Limb (tissue), 2 donors: Measurements from ENCODE around the gene AFTPH.

Source experiments
- DNase-seq, 2 donors: peaks; one replicate each; pipeline ENCODE4 v3.0.0-alpha.2; 2016; ENCODE audit errors: extremely low spot score in 2 of 2

The AFTPH gene

GRCh38 chr2:64629329-64629781, 105.2 kb downstream of the AFTPH start:
- DNase-seq: no peak

- DNase-seq: no peak
Measured at GRCh38 chr2:64629875-64630274, 105.7 kb downstream of the AFTPH start.

GRCh38 chr2:64630752-64631151, 106.6 kb downstream of the AFTPH start:
- no peak for DNase-seq

GRCh38 chr2:64631771-64632170, 107.6 kb downstream of the AFTPH start:
- DNase-seq: no peak

- no peak for DNase-seq
Measured at GRCh38 chr2:64632835-64633819, 109.0 kb downstream of the AFTPH start.

GRCh38 chr2:64634345-64635267, 110.5 kb downstream of the AFTPH start:
- no peak for DNase-seq

- DNase-seq: no peak
Measured at GRCh38 chr2:64635976-64636911, 112.1 kb downstream of the AFTPH start.

- no peak for DNase-seq
Measured at GRCh38 chr2:64637000-64637635, 113.0 kb downstream of the AFTPH start.

- no peak for DNase-seq
Measured at GRCh38 chr2:64637931-64638330, 113.8 kb downstream of the AFTPH start.

GRCh38 chr2:64638502-64639120, 114.5 kb downstream of the AFTPH start:
- DNase-seq: no peak

GRCh38 chr2:64639691-64640090, 115.6 kb downstream of the AFTPH start:
- no peak for DNase-seq

- DNase-seq: no peak
Measured at GRCh38 chr2:64640153-64641044, 116.3 kb downstream of the AFTPH start.

- DNase-seq: no peak
Measured at GRCh38 chr2:64641599-64641998, 117.5 kb downstream of the AFTPH start.
